ENCODE measurements around the gene LPP.
"Not testable (repeated sequence)": the region's sequence is repeated elsewhere in the genome, so short reads cannot be mapped to it uniquely, and the experiment has no call there.

The LPP gene

GRCh38 chr3:188605231-188605630 is 451.3 kb downstream of the LPP start:
- Histone ChIP-seq H3K9me3 (no peaks in the 10 kb centered on the region), H3K4me1 (no peaks in the 10 kb centered on the region), H3K36me3 (no peaks in the 10 kb centered on the region), H3K4me3 (ENCODE audit: low read depth, low read length) (no peak overlapping the region), H3K27me3 (no peaks in the 10 kb centered on the region)
- no peak for DNase-seq
- no peak for TF ChIP-seq CTCF (IDR thresholded peaks at IDR 0.05; ENCODE audit: low read depth, low read length)

GRCh38 chr3:188605905-188606304 is 451.9 kb downstream of the LPP start:
- no peaks in the 10 kb centered on the region for H3K9me3 ChIP-seq
- H3K4me1 ChIP-seq: no peaks in the 10 kb centered on the region
- H3K36me3 ChIP-seq: no peaks in the 10 kb centered on the region
- no peaks in the 10 kb centered on the region for H3K27me3 ChIP-seq
- H3K4me3 ChIP-seq (ENCODE audit: low read depth, low read length): no peak overlapping the region
- no peak for TF ChIP-seq CTCF (IDR thresholded peaks at IDR 0.05; ENCODE audit: low read depth, low read length)
- DNase-seq: no peak

GRCh38 chr3:188607805-188608315 is 453.9 kb downstream of the LPP start:
- Histone ChIP-seq H3K27me3 (no peaks in the 10 kb centered on the region), H3K36me3 (no peaks in the 10 kb centered on the region), H3K4me1 (no peaks in the 10 kb centered on the region), H3K9me3 (no peaks in the 10 kb centered on the region), H3K4me3 (ENCODE audit: low read depth, low read length) (no peak overlapping the region)
- DNase-seq: no peak
- TF ChIP-seq CTCF (IDR thresholded peaks at IDR 0.05; ENCODE audit: low read depth, low read length): no peak

- Histone ChIP-seq H3K27me3 (no peaks in the 10 kb centered on the region), H3K36me3 (no peaks in the 10 kb centered on the region), H3K4me3 (ENCODE audit: low read depth, low read length) (no peak overlapping the region), H3K4me1 (no peaks in the 10 kb centered on the region), H3K9me3 (no peaks in the 10 kb centered on the region)
- DNase-seq: no peak
- no peak for TF ChIP-seq CTCF (IDR thresholded peaks at IDR 0.05; ENCODE audit: low read depth, low read length)
Measured at GRCh38 chr3:188608401-188608800, 454.4 kb downstream of the LPP start.

- not testable (repeated sequence) for H3K4me3 ChIP-seq (ENCODE audit: low read depth, low read length); H3K27me3 ChIP-seq; H3K36me3 ChIP-seq; DNase-seq; H3K4me1 ChIP-seq; H3K9me3 ChIP-seq
Measured at GRCh38 chr3:188613721-188614120, 459.8 kb downstream of the LPP start.

- no peaks in the 10 kb centered on the region for H3K9me3 ChIP-seq
- TF ChIP-seq CTCF (IDR thresholded peaks at IDR 0.05; ENCODE audit: low read depth, low read length): no peak
- no peak overlapping the region for H3K4me3 ChIP-seq (ENCODE audit: low read depth, low read length)
- no peaks in the 10 kb centered on the region for H3K4me1 ChIP-seq
- no peak for DNase-seq
- H3K36me3 ChIP-seq: no peaks in the 10 kb centered on the region
- no peaks in the 10 kb centered on the region for H3K27me3 ChIP-seq
Measured at GRCh38 chr3:188617270-188617669, 463.3 kb downstream of the LPP start.

Data from BE2C (cell line).